22Rv1 (cell line): ENCODE data around the gene ANKRD33B.

Experiments
- ZFX ChIP-seq: fragments of 450-650 bp; IDR thresholded peaks from 2 replicates; pipeline ENCODE4 v1.6.1; 2017; ENCODE audit warnings: antibody characterized with exemption, borderline replicate concordance
- TF ChIP-seq, protein P1 (sequence below): fragments of 450-650 bp; IDR thresholded peaks from 2 replicates; pipeline ENCODE4 v1.5.1; 2017; ENCODE audit warnings: mild to moderate bottlenecking

DNA sequence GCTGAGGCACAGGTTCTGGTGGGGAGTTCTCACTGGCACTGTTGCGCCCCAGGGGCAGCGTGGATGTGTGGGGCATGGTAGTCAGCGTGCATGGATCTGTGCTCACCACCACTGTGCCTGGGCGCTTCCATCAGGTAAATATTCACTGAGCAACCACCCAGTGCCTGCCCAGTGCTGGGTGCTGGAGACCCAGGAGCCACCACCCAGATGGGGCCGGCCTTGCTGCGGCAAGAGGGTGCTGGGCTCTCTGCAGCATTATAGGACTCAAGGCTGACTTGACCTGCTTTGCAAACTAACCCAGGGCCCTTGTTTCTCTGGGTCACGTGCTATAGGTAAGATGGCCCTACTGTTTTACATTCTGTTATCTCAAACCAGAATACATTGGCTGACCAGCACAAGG lies 136.6 kb downstream of the ANKRD33B start:
- TF ChIP-seq, protein P1, sequence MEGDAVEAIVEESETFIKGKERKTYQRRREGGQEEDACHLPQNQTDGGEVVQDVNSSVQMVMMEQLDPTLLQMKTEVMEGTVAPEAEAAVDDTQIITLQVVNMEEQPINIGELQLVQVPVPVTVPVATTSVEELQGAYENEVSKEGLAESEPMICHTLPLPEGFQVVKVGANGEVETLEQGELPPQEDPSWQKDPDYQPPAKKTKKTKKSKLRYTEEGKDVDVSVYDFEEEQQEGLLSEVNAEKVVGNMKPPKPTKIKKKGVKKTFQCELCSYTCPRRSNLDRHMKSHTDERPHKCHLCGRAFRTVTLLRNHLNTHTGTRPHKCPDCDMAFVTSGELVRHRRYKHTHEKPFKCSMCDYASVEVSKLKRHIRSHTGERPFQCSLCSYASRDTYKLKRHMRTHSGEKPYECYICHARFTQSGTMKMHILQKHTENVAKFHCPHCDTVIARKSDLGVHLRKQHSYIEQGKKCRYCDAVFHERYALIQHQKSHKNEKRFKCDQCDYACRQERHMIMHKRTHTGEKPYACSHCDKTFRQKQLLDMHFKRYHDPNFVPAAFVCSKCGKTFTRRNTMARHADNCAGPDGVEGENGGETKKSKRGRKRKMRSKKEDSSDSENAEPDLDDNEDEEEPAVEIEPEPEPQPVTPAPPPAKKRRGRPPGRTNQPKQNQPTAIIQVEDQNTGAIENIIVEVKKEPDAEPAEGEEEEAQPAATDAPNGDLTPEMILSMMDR, result no peak
- no peak for TF ChIP-seq ZFX
